GM12892 (cell line): Measurements from ENCODE around the gene TUBGCP5.

ENCODE experiments used
- POLR2AphosphoS5 ChIP-seq: IDR thresholded peaks from 2 replicates; pipeline ENCODE4 v1.6.1; 2011; ENCODE audit warnings: low read depth, low read length, control low read depth
- TAF1 ChIP-seq: IDR thresholded peaks from 2 replicates; pipeline ENCODE4 v1.6.1; 2011; ENCODE audit warnings: low read depth, mild to moderate bottlenecking, control low read depth, low read length, borderline replicate concordance

DNA sequence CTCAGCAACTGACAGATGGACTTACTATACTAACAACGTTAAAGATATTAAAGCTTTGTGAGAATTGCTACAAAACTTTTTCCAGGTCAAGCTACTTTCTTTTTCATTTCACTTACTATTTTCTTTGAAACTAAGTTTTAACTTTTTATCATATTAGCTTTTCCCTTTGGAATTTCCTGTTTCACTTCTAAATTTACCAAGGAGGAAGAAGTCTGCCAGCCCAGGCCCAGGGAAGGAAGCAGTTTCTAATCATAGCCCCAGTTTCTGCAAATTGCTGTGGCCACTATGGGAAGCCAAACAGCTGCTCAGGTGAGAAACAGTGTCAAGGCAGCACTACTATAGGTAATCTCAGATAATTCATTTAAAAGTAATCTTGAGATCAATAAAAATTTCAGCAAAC, 77.6 kb downstream of the TUBGCP5 start:
- no peak for TF ChIP-seq POLR2AphosphoS5
- no peak for TF ChIP-seq TAF1
